ENCODE measurements around the gene XYLT1. TPM values are rescaled to one million over a fixed set of nuclear protein-coding genes. Genes with fewer than 3 reads are reported as not detected.

Gene XYLT1
- polyA plus RNA-seq, 1 donor from 2014 or later = 3.3 TPM

DNA sequence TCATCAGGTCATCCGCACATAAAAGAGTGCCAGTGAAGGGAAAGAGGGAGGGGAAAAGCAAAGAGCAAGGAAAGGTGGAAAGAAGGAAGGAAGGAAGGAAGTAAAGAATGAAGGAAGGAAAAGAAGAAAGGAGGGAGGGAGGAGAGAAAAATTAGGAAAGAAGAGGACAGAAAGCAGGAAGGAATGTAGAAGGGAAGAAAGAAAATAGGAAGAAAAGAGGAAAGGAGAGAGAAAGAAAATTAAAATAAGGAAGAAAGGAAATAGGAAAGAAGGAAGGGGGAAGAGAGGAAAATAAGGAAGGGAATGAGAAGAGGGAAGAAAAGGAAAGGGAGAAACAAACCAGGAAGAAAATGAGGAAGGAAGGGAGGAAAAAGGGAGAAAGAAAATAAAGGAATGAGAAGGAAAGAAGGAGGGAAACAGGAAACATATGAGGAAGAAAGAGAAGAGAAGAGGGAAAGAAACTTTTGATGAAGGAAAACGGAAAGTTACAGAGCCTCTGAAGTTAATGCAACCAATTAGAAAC is 212.6 kb downstream of the XYLT1 start:
- Histone ChIP-seq H3K4me2 (ENCODE audit: low read length) (no peak overlapping the region), H3F3A (ENCODE audit: insufficient read depth, low read length, poor library complexity, severe bottlenecking) (no peaks in the 10 kb centered on the region), H3K9me3 (ENCODE audit: low read length) (no peaks in the 10 kb centered on the region), H3K9ac (ENCODE audit: low read length) (peak overlapping the region; percentile 18), H3K9me2 (ENCODE audit: insufficient read depth, low read length) (no peaks in the 10 kb centered on the region), H3K36me3 (ENCODE audit: insufficient read depth, low read length) (no peaks in the 10 kb centered on the region), H2AFZ (ENCODE audit: low read depth, low read length) (no peak overlapping the region), H3K79me2 (replicated peaks; ENCODE audit: insufficient read depth, low read length) (no peaks in the 10 kb centered on the region), H3K27ac (ENCODE audit: low read length) (no peak overlapping the region), H4K20me1 (ENCODE audit: insufficient read depth) (no peaks in the 10 kb centered on the region), H3K4me3 (ENCODE audit: low read length) (no peak overlapping the region), H3K27me3 (ENCODE audit: insufficient read depth, low read depth, low read length) (no peaks in the 10 kb centered on the region)
- no peak for TF ChIP-seq SMC3 (conservative IDR thresholded peaks at IDR 0.05; ENCODE audit: poor library complexity)
- no peak for TF ChIP-seq RAD21 (conservative IDR thresholded peaks at IDR 0.05)
- no peak for TF ChIP-seq EP300 (conservative IDR thresholded peaks at IDR 0.05; ENCODE audit: poor library complexity, severe bottlenecking)
- TF ChIP-seq MXI1 (conservative IDR thresholded peaks at IDR 0.05; ENCODE audit: poor library complexity, severe bottlenecking) = no peak
- TF ChIP-seq, protein P1, sequence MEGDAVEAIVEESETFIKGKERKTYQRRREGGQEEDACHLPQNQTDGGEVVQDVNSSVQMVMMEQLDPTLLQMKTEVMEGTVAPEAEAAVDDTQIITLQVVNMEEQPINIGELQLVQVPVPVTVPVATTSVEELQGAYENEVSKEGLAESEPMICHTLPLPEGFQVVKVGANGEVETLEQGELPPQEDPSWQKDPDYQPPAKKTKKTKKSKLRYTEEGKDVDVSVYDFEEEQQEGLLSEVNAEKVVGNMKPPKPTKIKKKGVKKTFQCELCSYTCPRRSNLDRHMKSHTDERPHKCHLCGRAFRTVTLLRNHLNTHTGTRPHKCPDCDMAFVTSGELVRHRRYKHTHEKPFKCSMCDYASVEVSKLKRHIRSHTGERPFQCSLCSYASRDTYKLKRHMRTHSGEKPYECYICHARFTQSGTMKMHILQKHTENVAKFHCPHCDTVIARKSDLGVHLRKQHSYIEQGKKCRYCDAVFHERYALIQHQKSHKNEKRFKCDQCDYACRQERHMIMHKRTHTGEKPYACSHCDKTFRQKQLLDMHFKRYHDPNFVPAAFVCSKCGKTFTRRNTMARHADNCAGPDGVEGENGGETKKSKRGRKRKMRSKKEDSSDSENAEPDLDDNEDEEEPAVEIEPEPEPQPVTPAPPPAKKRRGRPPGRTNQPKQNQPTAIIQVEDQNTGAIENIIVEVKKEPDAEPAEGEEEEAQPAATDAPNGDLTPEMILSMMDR (IDR thresholded peaks at IDR 0.05; ENCODE audit: poor library complexity, severe bottlenecking) = no peak
- TF ChIP-seq EZH2 (IDR thresholded peaks at IDR 0.05; ENCODE audit: borderline replicate concordance, insufficient read depth, low read length, poor library complexity, severe bottlenecking) = no peak
- TF ChIP-seq TAF1 (IDR thresholded peaks at IDR 0.05; ENCODE audit: low read depth) = no peak
- no peak for TF ChIP-seq POLR2AphosphoS5 (IDR thresholded peaks at IDR 0.05)
- TF ChIP-seq, protein P2, sequence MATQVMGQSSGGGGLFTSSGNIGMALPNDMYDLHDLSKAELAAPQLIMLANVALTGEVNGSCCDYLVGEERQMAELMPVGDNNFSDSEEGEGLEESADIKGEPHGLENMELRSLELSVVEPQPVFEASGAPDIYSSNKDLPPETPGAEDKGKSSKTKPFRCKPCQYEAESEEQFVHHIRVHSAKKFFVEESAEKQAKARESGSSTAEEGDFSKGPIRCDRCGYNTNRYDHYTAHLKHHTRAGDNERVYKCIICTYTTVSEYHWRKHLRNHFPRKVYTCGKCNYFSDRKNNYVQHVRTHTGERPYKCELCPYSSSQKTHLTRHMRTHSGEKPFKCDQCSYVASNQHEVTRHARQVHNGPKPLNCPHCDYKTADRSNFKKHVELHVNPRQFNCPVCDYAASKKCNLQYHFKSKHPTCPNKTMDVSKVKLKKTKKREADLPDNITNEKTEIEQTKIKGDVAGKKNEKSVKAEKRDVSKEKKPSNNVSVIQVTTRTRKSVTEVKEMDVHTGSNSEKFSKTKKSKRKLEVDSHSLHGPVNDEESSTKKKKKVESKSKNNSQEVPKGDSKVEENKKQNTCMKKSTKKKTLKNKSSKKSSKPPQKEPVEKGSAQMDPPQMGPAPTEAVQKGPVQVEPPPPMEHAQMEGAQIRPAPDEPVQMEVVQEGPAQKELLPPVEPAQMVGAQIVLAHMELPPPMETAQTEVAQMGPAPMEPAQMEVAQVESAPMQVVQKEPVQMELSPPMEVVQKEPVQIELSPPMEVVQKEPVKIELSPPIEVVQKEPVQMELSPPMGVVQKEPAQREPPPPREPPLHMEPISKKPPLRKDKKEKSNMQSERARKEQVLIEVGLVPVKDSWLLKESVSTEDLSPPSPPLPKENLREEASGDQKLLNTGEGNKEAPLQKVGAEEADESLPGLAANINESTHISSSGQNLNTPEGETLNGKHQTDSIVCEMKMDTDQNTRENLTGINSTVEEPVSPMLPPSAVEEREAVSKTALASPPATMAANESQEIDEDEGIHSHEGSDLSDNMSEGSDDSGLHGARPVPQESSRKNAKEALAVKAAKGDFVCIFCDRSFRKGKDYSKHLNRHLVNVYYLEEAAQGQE (IDR thresholded peaks at IDR 0.05; ENCODE audit: borderline replicate concordance) = no peak

DNA sequence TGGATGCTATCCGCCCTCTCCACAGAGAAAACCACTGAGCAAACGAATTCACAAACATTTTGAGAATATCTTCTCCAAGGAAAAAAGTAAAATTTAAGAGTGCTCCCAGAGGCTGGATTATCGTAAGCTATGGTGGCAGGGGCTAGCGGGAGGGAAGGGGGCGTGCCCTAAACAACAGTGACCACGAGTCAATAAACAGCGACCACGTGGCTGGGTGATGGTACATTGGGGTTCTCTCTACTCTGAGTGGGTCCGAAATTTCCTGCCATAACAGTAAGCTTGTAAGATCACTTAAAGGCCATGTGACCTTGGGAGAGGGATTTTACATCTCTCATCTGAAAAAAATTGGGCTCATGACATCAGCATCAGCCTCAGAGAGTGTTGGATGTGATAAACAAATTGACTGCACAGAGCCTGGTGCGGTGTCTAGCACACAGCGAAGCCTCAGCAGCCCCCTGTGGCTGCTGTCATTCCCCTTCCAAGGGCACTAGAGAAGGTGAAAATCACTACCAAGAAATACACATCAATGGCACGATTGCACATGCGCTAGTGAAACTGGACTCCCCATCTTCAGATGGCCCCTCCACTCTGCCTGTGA is 213.2 kb downstream of the XYLT1 start:
- H2AFZ ChIP-seq (ENCODE audit: low read depth, low read length) = no peak overlapping the region
- no peak overlapping the region for H3K4me2 ChIP-seq (ENCODE audit: low read length)
- no peaks in the 10 kb centered on the region for H3F3A ChIP-seq (ENCODE audit: insufficient read depth, low read length, poor library complexity, severe bottlenecking)
- no peak overlapping the region for H3K4me3 ChIP-seq (ENCODE audit: low read length)
- no peaks in the 10 kb centered on the region for H3K79me2 ChIP-seq (replicated peaks; ENCODE audit: insufficient read depth, low read length)
- no peaks in the 10 kb centered on the region for H3K9me2 ChIP-seq (ENCODE audit: insufficient read depth, low read length)
- H3K9ac ChIP-seq (ENCODE audit: low read length) = peak overlapping the region; percentile 18
- no peaks in the 10 kb centered on the region for H3K9me3 ChIP-seq (ENCODE audit: low read length)
- H3K27me3 ChIP-seq (ENCODE audit: insufficient read depth, low read depth, low read length) = no peaks in the 10 kb centered on the region
- H4K20me1 ChIP-seq (ENCODE audit: insufficient read depth) = no peaks in the 10 kb centered on the region
- TF ChIP-seq EP300 (conservative IDR thresholded peaks at IDR 0.05; ENCODE audit: poor library complexity, severe bottlenecking) (peak; percentile 31), RAD21 (conservative IDR thresholded peaks at IDR 0.05) (peak; percentile 49)
- TF ChIP-seq, protein P2 (IDR thresholded peaks at IDR 0.05; ENCODE audit: borderline replicate concordance) = no peak
- no peak overlapping the region for H3K27ac ChIP-seq (ENCODE audit: low read length)
- H3K36me3 ChIP-seq (ENCODE audit: insufficient read depth, low read length) = no peaks in the 10 kb centered on the region
